SK-N-SH (cell line): ENCODE data around the gene MYH16. TPM values are rescaled to one million over a fixed set of nuclear protein-coding genes. Genes with fewer than 3 reads are reported as not detected.
A peak's percentile ranks its signal among the peaks of the same experiment; 100 is the strongest.
"Not testable (repeated sequence)": the region's sequence is repeated elsewhere in the genome, so short reads cannot be mapped to it uniquely, and the experiment has no call there.

Source experiments
- CTCF ChIA-PET: fragments of 300-600, 350-600 bp; formaldehyde crosslinking; extraction: SDS; loops from one replicate; lab custom pipeline; 2021; lab: Yijun Ruan, JAX
- POLR2A ChIA-PET: fragments of 350-600 bp; sonication (Branson Sonifier 250); formaldehyde crosslinking; extraction: SDS; loops from one replicate; lab custom pipeline; 2020; ENCODE audit warnings: antibody characterized with exemption, inconsistent platforms; lab: Yijun Ruan, JAX
- DNase-seq: peaks from one replicate; pipeline ENCODE4 v3.0.0; 2012
- H2AFZ ChIP-seq: fragments of 200-600 bp; sonication (generic); 2 replicates; pipeline ENCODE4 v1.8.1; 2016; ENCODE audit warnings: antibody characterized with exemption, mild to moderate bottlenecking, low read depth
- H3F3A ChIP-seq: fragments of 200-600 bp; sonication (generic); replicated peaks from 2 replicates; pipeline ENCODE3; 2016; ENCODE audit warnings: antibody characterized with exemption, mild to moderate bottlenecking; ENCODE audit not compliant: insufficient read depth
- H3K27ac ChIP-seq, 2 experiments: fragments of 200-500 bp in 1 of 2; fragments of 200-600 bp in 1 of 2; sonication (Bioruptor generic) in 1 of 2; sonication (generic), shearing (Covaris generic) in 1 of 2; 2 replicates each; pipeline versions ENCODE4 v1.5.1 to v1.6.1; 2014 to 2016; ENCODE audit warnings: low read depth in 2 of 2, inconsistent platforms in 1 of 2, low read length in 1 of 2, mild to moderate bottlenecking in 1 of 2, mixed read lengths in 1 of 2
- H3K27me3 ChIP-seq: fragments of 200-600 bp; sonication (generic), shearing (Covaris generic); 2 replicates; pipeline ENCODE4 v1.6.1; 2016; ENCODE audit warnings: mixed run types; ENCODE audit not compliant: insufficient read depth
- H3K36me3 ChIP-seq, 2 experiments: fragments of 200-500 bp in 1 of 2; fragments of 200-600 bp in 1 of 2; sonication (Bioruptor generic) in 1 of 2; sonication (generic) in 1 of 2; replicated peaks in 1 of 2; 2 replicates each; pipeline versions ENCODE3 to v1.5.1; 2014 to 2016; ENCODE audit warnings: low read length in 1 of 2, mild to moderate bottlenecking in 1 of 2; ENCODE audit not compliant: insufficient read depth in 2 of 2, control insufficient read depth in 1 of 2
- H3K4me1 ChIP-seq, 2 experiments: fragments of 200-500 bp in 1 of 2; fragments of 200-600 bp in 1 of 2; sonication (Bioruptor generic) in 1 of 2; sonication (generic), shearing (Covaris generic) in 1 of 2; 2 replicates each; pipeline versions ENCODE4 v1.5.1 to v1.6.1; 2014 to 2016; ENCODE audit warnings: low read depth in 1 of 2, low read length in 1 of 2, mixed run types in 1 of 2; ENCODE audit not compliant: insufficient read depth in 2 of 2, control insufficient read depth in 1 of 2
- H3K4me2 ChIP-seq: fragments of 200-600 bp; sonication (generic), shearing (Covaris generic); 2 replicates; pipeline ENCODE4 v1.6.1; 2017; ENCODE audit warnings: mixed run types
- H3K4me3 ChIP-seq, 2 experiments: fragments of 200-500 bp in 1 of 2; fragments of 200-600 bp in 1 of 2; sonication (Bioruptor generic) in 1 of 2; sonication (generic), shearing (Covaris generic) in 1 of 2; 2 replicates each; pipeline versions ENCODE4 v1.5.1 to v1.8.1; 2014 to 2016; ENCODE audit warnings: low read depth in 2 of 2, inconsistent platforms in 1 of 2, low read length in 1 of 2, mild to moderate bottlenecking in 1 of 2, mixed read lengths in 1 of 2, moderate library complexity in 1 of 2
- H3K79me2 ChIP-seq: fragments of 200-600 bp; sonication (generic); 2 replicates; pipeline ENCODE4 v1.8.1; 2017; ENCODE audit warnings: mild to moderate bottlenecking; ENCODE audit not compliant: insufficient read depth
- H3K9ac ChIP-seq: fragments of 200-600 bp; sonication (generic); 2 replicates; pipeline ENCODE4 v1.6.1; 2017; ENCODE audit warnings: mixed run types
- H3K9me2 ChIP-seq: fragments of 200-600 bp; sonication (generic); 2 replicates; pipeline ENCODE4 v1.6.1; 2017; ENCODE audit warnings: mixed run types
- H3K9me3 ChIP-seq: fragments of 200-600 bp; sonication (generic); 2 replicates; pipeline ENCODE4 v1.6.1; 2017; ENCODE audit warnings: mixed run types, mild to moderate bottlenecking, moderate library complexity
- H4K20me1 ChIP-seq: fragments of 200-600 bp; sonication (generic); 2 replicates; pipeline ENCODE4 v1.6.1; 2017; ENCODE audit warnings: mild to moderate bottlenecking, mixed run types; ENCODE audit not compliant: insufficient read depth
- ELF1 ChIP-seq: IDR thresholded peaks from 2 replicates; pipeline ENCODE4 v1.4.0; 2012
- FOSL2 ChIP-seq: IDR thresholded peaks from 2 replicates; pipeline ENCODE4 v1.4.0; 2012; ENCODE audit warnings: low read depth, mild to moderate bottlenecking, moderate library complexity, borderline replicate concordance
- JUND ChIP-seq: IDR thresholded peaks from 2 replicates; pipeline ENCODE4 v1.4.0; 2012
- MEF2A ChIP-seq: IDR thresholded peaks from 2 replicates; pipeline ENCODE4 v1.4.0; 2012; ENCODE audit warnings: low read depth, borderline replicate concordance
- PBX3 ChIP-seq: IDR thresholded peaks from 2 replicates; pipeline ENCODE4; 2012
- RCOR1 ChIP-seq: fragments of 150-350 bp; IDR thresholded peaks from 2 replicates; pipeline ENCODE4 v1.6.1; 2017; ENCODE audit warnings: antibody characterized with exemption, low read length
- TCF12 ChIP-seq: IDR thresholded peaks from 2 replicates; pipeline ENCODE4 v1.4.0; 2012
- USF1 ChIP-seq: IDR thresholded peaks from 2 replicates; pipeline ENCODE4 v1.4.0; 2012; ENCODE audit warnings: low read depth, borderline replicate concordance
- WGBS: methylation state at CpG from one replicate; pipeline ENCODE4 v1.1.6; 2017; ENCODE audit warnings: low lambda C conversion rate; 5-methylcytosine and 5-hydroxymethylcytosine counted together
- polyA plus RNA-seq, 3 experiments: library from polyadenylated mRNA; depleted of rRNA; stranded (reverse); fragments of >200 nt; gene quantifications; 2 replicates each; pipeline ENCODE4 v1.2.3, GENCODE V29; 2012

MYH16 gene
- polyA plus RNA-seq (2012; rRNA removed) = 0.19 and 0.41 TPM in 2 replicates
- 0.39 and 0.49 TPM in 2 replicates for polyA plus RNA-seq (2012; cell fraction: cytosol; rRNA removed)
- 0.11 and 0.21 TPM in 2 replicates for polyA plus RNA-seq (2012; cell fraction: nucleus; rRNA removed)

DNA sequence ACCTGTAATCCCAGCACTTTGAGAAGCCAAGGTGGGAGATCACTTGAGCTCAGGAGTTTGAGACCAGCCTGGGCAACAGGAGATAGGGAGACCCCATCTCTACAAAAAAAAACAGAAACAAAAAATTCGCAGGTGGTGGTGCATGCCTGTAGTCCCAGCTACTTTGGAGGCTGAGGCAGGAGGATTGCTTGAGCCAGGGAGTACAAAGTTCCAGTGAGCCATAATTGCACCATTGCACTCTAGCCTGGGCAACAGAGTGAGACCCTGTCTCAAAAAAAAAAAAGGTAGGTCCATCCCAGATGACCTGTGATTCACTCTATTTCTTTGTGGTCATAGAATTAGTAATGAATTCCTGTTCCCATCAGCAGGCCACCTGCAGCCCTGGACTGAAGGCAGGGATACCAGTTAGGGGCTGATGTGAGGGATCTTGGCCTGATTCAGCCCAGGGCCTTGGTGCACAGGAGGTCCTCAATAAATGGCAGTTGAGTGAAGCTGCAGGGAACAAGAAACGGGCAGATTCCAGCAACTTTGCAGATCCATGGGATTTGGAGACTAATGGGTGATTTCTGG is at the start of gene MYH16:
MYH16 (plus strand) TSS at position 364 of the 570 bp plus-strand sequence.
- H3F3A ChIP-seq = peaks cover 6% of the 10 kb centered on the region
- no peak within 1 kb of the TSS for H3K4me3 ChIP-seq
- H4K20me1 ChIP-seq = no peaks in the 10 kb centered on the region
- POLR2A ChIA-PET = no interaction called here
- no peak within 1 kb of the TSS for H3K27ac ChIP-seq
- TF ChIP-seq FOSL2 = peak; percentile 22; the same call in 1 of the 2 replicates
- TF ChIP-seq RCOR1 = no peak
- no peak for TF ChIP-seq PBX3
- TF ChIP-seq MEF2A = no peak
- peak; percentile 53; the same call in 1 of the 2 replicates for TF ChIP-seq TCF12
- no peak for TF ChIP-seq ELF1
- no peak for TF ChIP-seq USF1
- TF ChIP-seq, all 33 proteins: peak for 2
- Histone ChIP-seq H3K27me3 (no peaks in the 10 kb centered on the region), H3K9ac (no peak within 1 kb of the TSS), H3K4me1 (peaks cover 0 to 24% of the 10 kb centered on the region in 2 experiments; a peak in 2 of 4 replicates), H3K9me2 (no peaks in the 10 kb centered on the region), H3K9me3 (no peaks in the 10 kb centered on the region), H3K79me2 (no peaks in the 10 kb centered on the region), H3K4me2 (peak within 1 kb of the TSS; percentile 35), H3K36me3 (no peaks in the 10 kb centered on the region), H2AFZ (peak within 1 kb of the TSS; percentile 58; the same call in 1 of the 2 replicates)
- WGBS = 83% methylated on average over 2 of the region's 2 CpGs
- CTCF ChIA-PET = interaction anchor here (0.9 kb wide), 1 partner anchor 26 kb away, joined by 3 read pairs; no protein-coding TSS in a partner anchor
- no peak for DNase-seq

DNA sequence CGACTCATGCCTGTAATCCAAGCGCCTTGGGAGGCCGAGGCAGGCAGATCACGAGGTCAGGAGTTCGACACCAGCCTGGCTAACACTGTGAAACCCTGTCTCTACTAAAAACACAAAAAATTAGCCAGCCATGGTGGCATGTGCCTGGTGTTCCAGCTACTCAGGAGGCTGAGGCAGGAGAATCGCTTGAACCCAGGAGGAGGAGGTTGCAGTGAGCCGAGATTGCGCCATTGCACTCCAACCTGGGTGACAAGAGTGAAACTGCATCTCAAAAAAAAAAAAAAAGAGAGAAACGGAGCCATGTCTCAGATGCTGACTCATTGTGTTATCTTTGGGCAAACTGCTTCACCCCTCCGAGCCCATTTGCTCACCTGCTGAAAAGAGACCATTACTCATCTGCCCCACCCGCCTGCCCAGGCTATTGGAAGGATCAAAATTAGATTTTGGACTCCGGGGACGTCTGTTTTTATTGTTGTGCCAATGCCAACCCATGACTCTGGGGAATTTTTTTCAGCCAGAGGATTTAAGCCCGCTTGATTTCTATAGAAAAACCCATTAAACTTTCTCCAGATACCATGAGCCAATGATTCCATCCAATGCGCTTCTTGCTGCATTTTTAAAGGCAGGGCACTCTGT is 48.3 kb upstream of the MYH16 start:
- CTCF ChIA-PET = interaction anchor here (1.0 kb wide), 1 partner anchor 24 kb away, joined by 3 read pairs; no protein-coding TSS in a partner anchor
- H4K20me1 ChIP-seq, H3F3A ChIP-seq, H3K27me3 ChIP-seq, H3K9me2 ChIP-seq, DNase-seq, H3K9ac ChIP-seq, H3K36me3 ChIP-seq, H3K79me2 ChIP-seq, H3K9me3 ChIP-seq, POLR2A ChIA-PET, H3K27ac ChIP-seq: not testable (repeated sequence)
- peaks cover 0 to 12% of the 10 kb centered on the region in 2 experiments; a peak in 1 of 4 replicates for H3K4me1 ChIP-seq
- TF ChIP-seq MEF2A = peak; percentile 47; the same call in 1 of the 2 replicates
- peak; percentile 41 for TF ChIP-seq JUND
- TF ChIP-seq PBX3 = peak; percentile 41
- peak; percentile 59; the same call in 1 of the 2 replicates for TF ChIP-seq FOSL2
- TF ChIP-seq TCF12 = peak; percentile 40; the same call in 1 of the 2 replicates
- peak overlapping the region in 1 of 2 experiments; percentile 8; a peak in 2 of 4 replicates for H3K4me3 ChIP-seq
- WGBS = 55% methylated on average over 15 of the region's 15 CpGs
- peak overlapping the region; percentile 62 for H3K4me2 ChIP-seq
- H2AFZ ChIP-seq = peak overlapping the region; percentile 29
